K562 (cell line): ENCODE results near the gene EFS. TPM values are rescaled to one million over a fixed set of nuclear protein-coding genes. Genes with fewer than 3 reads are reported as not detected.

ENCODE experiments used
- CHAMP1 ChIP-seq: fragments of 450-650 bp; IDR thresholded peaks from 2 replicates; pipeline ENCODE4 v1.6.1; 2016; ENCODE audit warnings: mild to moderate bottlenecking
- ELF2 ChIP-seq: fragments of 250-450 bp; sonication (Bioruptor Pico); IDR thresholded peaks from 2 replicates; pipeline ENCODE4 v1.5.0; 2021; ENCODE audit warnings: mild to moderate bottlenecking
- EP300 ChIP-seq: IDR thresholded peaks from 2 replicates; pipeline ENCODE4 v1.6.1; 2012; ENCODE audit warnings: low read length, improper control_type of control experiment
- EZH2 ChIP-seq: IDR thresholded peaks from 2 replicates; pipeline ENCODE4 v1.6.1; 2012; ENCODE audit warnings: low read depth, mild to moderate bottlenecking, inconsistent platforms, low read length, borderline replicate concordance
- GTF2A2 ChIP-seq: IDR thresholded peaks from 2 replicates; pipeline ENCODE4 v1.6.1; 2016; ENCODE audit warnings: mild to moderate bottlenecking, missing genetic modification characterization, missing compliant biosample characterization
- HNRNPL ChIP-seq: fragments of 200-400 bp; formaldehyde crosslinking; IDR thresholded peaks from 2 replicates; pipeline ENCODE4 v1.6.1; 2017; ENCODE audit warnings: low read depth, mild to moderate bottlenecking, low read length
- ID3 ChIP-seq, 2 experiments: fragments of 250-450 bp in 1 of 2; fragments of 450-650 bp in 1 of 2; sonication (Bioruptor Pico) in 1 of 2; IDR thresholded peaks; 2 replicates each; pipeline versions ENCODE4 v1.6.1 to v1.8.0; 2016 to 2021; ENCODE audit warnings: mild to moderate bottlenecking in 2 of 2, moderate library complexity in 2 of 2, missing compliant biosample characterization in 1 of 2, missing genetic modification characterization in 1 of 2
- MTA1 ChIP-seq: fragments of 450-650 bp; IDR thresholded peaks from 2 replicates; pipeline ENCODE4 v1.6.1; 2017; ENCODE audit warnings: borderline replicate concordance
- NFIC ChIP-seq: fragments of 450-650 bp; IDR thresholded peaks from 2 replicates; pipeline ENCODE4 v1.6.1; 2017; ENCODE audit warnings: mild to moderate bottlenecking, inconsistent platforms
- NFXL1 ChIP-seq: fragments of 450-650 bp; formaldehyde crosslinking; IDR thresholded peaks from 2 replicates; pipeline ENCODE4 v1.4.0; 2021; ENCODE audit warnings: mild to moderate bottlenecking
- RERE ChIP-seq: sonication (generic); formaldehyde crosslinking; IDR thresholded peaks from 2 replicates; pipeline ENCODE4 v1.8.0; 2023; ENCODE audit warnings: missing genetic modification reagents, mild to moderate bottlenecking, borderline replicate concordance
- STAT6 ChIP-seq: sonication (generic); formaldehyde crosslinking; IDR thresholded peaks from 2 replicates; pipeline ENCODE4 v1.8.1; 2023; ENCODE audit warnings: mild to moderate bottlenecking, missing genetic modification reagents
- ZNF133 ChIP-seq: fragments of 250-450 bp; sonication (Bioruptor Pico); IDR thresholded peaks from 2 replicates; pipeline ENCODE4 v1.4.0; 2020; ENCODE audit warnings: mild to moderate bottlenecking
- ZNF134 ChIP-seq: fragments of 250-450 bp; sonication (Bioruptor Pico); conservative IDR thresholded peaks from 2 replicates; pipeline ENCODE4 v1.4.0; 2020
- ZNF224 ChIP-seq: sonication (generic); formaldehyde crosslinking; IDR thresholded peaks from 2 replicates; pipeline ENCODE4 v1.8.0; 2022; ENCODE audit warnings: mild to moderate bottlenecking, missing genetic modification reagents
- ZNF511 ChIP-seq: sonication (generic); formaldehyde crosslinking; IDR thresholded peaks from 2 replicates; pipeline ENCODE4 v1.8.0; 2022; ENCODE audit warnings: mild to moderate bottlenecking, missing genetic modification reagents
- polyA plus RNA-seq, 8 experiments: library from polyadenylated mRNA; depleted of rRNA in 4 of 8; stranded (reverse) in 5 of 8; unstranded in 3 of 8; fragments of >200 nt; fragmentation: Nextera tagmentation in 2 of 8; fragmentation: Illumina TruSeq in 1 of 8; extraction: Ambion mirVana in 2 of 8; extraction: Trizol in 1 of 8; gene quantifications; 2 replicates each; pipeline versions ENCODE4 v1.2.1 to v1.2.3, GENCODE V29; 2011 to 2014; ENCODE audit warnings: inconsistent platforms in 1 of 8, missing spikeins in 1 of 8
- total RNA-seq, 7 experiments: library from RNA; depleted of rRNA in 6 of 7; stranded (reverse); fragments of >200 nt in 6 of 7; fragmentation: Illumina TruSeq in 2 of 7; extraction: Trizol in 2 of 7; gene quantifications; 2 replicates each; pipeline versions ENCODE4 v1.2.1 to v1.2.3, GENCODE V29; 2011 to 2021; ENCODE audit warnings: low replicate concordance in 1 of 7

The EFS gene
- total and polyA plus RNA-seq, 9 of the 15 experiments (the other 6 are each of a cell fraction or from before 2014, with no cell fraction given) = 0.01 to 0.03 TPM; not detected in 7

GRCh38 chr14:23306412-23307145 is 58.4 kb downstream of the EFS start, which contains the start of gene BCL2L2 (continued):
- no peak for TF ChIP-seq RERE
- TF ChIP-seq ELF2 (CRISPR knock-in tag) = peak; percentile 84
- TF ChIP-seq CHAMP1 = no peak
- TF ChIP-seq ZNF134 (CRISPR knock-in tag) = no peak
- no peak for TF ChIP-seq GTF2A2 (tag)
- TF ChIP-seq MTA1 = peak; percentile 100
- no peak for TF ChIP-seq EZH2
- TF ChIP-seq ID3 (CRISPR knock-in tag; IDR thresholded peaks at IDR 0.05) = no peak
- TF ChIP-seq ID3 (tag; IDR thresholded peaks at IDR 0.05) = no peak
- TF ChIP-seq ZNF511 = no peak; the same call in 1 of the 2 replicates
- TF ChIP-seq NFIC = peak; percentile 57
- no peak for TF ChIP-seq HNRNPL
- TF ChIP-seq ZNF224 (CRISPR knock-in tag) = no peak
- no peak for TF ChIP-seq NFXL1 (CRISPR knock-in tag)
- peak; percentile 45; the same call in 1 of the 2 replicates for TF ChIP-seq EP300
- no peak for TF ChIP-seq ZNF133
- TF ChIP-seq STAT6 (CRISPR knock-in tag) = no peak; the same call in 1 of the 2 replicates
